Left renal cortex interstitium (tissue), 4 donors: Measurements from ENCODE around the gene AGXT. TPM values are rescaled to one million over a fixed set of nuclear protein-coding genes. Genes with fewer than 3 reads are reported as not detected.
"Not testable (repeated sequence)": the region's sequence is repeated elsewhere in the genome, so short reads cannot be mapped to it uniquely, and the experiment has no call there.

Experiments used
- DNase-seq, 4 donors: peaks; one replicate each; pipeline ENCODE4 v3.0.0-alpha.2; 2013; ENCODE audit warnings: low read depth in 4 of 4, low spot score in 2 of 4, missing footprints in 1 of 4
- polyA plus RNA-seq, 4 donors: library from polyadenylated mRNA; unstranded; fragments of 120-200 nt; gene quantifications; one replicate each; pipeline ENCODE4 v1.2.1, GENCODE V29; 2013; ENCODE audit not compliant: insufficient read length in 4 of 4

The AGXT gene
- polyA plus RNA-seq, 4 donors, result 0.08 to 1.7 (median 0.08) TPM; not detected in 1

GRCh38 chr2:240839152-240840143 lies 29.2 kb upstream of the AGXT start:
- no peak for DNase-seq

- DNase-seq, result peak in 2 of 4 donors; percentile 13 to 71
These were observed 28.1 kb upstream of the AGXT start for GRCh38 chr2:240840435-240841060.

GRCh38 chr2:240846309-240846708 lies 22.3 kb upstream of the AGXT start:
- DNase-seq, result not testable (repeated sequence)

GRCh38 chr2:240846873-240847595 lies 21.6 kb upstream of the AGXT start:
- DNase-seq, result no peak

- DNase-seq, result no peak
These were observed 20.8 kb upstream of the AGXT start for GRCh38 chr2:240847817-240848216.

GRCh38 chr2:240848900-240849680 lies 19.5 kb upstream of the AGXT start:
- no peak for DNase-seq

- DNase-seq, result no peak
These were observed 18.6 kb upstream of the AGXT start for GRCh38 chr2:240850026-240850425.

- DNase-seq, result no peak
These were observed 17.9 kb upstream of the AGXT start for GRCh38 chr2:240850756-240851077.

GRCh38 chr2:240851078-240851991 lies 17.3 kb upstream of the AGXT start:
- DNase-seq, result peak; percentile 31 to 60 (median 50)

GRCh38 chr2:240852671-240853314 lies 15.8 kb upstream of the AGXT start:
- no peak for DNase-seq

GRCh38 chr2:240855670-240856069 lies 13.0 kb upstream of the AGXT start:
- no peak for DNase-seq

- DNase-seq, result no peak
These were observed 12.3 kb upstream of the AGXT start for GRCh38 chr2:240856151-240856980.

- no peak for DNase-seq
These were observed 11.3 kb upstream of the AGXT start for GRCh38 chr2:240857039-240858008.

GRCh38 chr2:240858321-240858720 lies 10.3 kb upstream of the AGXT start:
- no peak for DNase-seq

- no peak for DNase-seq
These were observed 9.8 kb upstream of the AGXT start for GRCh38 chr2:240858871-240859270.

GRCh38 chr2:240861547-240861946 lies 7.1 kb upstream of the AGXT start:
- DNase-seq, result no peak

- no peak for DNase-seq
These were observed 4.1 kb upstream of the AGXT start for GRCh38 chr2:240864475-240864874.
